GM18873 (cell line): ENCODE results near the gene HS3ST1.

Source experiments
- ATAC-seq: cut with Tn5 transposase; IDR thresholded peaks from one replicate; pipeline ENCODE4 v1.9.1; 2021; ENCODE audit warnings: mild to moderate bottlenecking, moderate library complexity, moderate number of reproducible peaks; ENCODE audit not compliant: unreplicated experiment, low FRiP score

Gene HS3ST1

DNA sequence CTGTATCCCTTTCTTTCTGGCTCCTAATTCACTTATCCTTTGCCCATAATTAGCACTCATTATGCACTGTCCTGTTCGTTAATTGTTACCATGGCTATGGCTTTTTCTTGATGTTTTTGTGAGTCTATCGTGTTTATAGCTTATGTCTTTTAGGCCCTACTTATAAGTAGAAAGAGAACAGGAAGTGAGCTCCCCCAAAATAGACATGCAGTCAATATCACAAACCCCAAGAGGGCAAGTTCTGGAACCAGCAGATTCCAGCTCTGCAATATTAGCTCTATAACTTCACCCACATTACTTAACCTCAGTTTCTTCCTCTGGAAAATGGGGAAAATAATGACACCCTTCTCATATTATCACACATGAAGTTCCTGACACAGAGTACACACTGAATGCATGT lies 7.4 kb upstream of the HS3ST1 start:
- ATAC-seq: peak; percentile 51

GRCh38 chr4:11435557-11435956 lies 6.9 kb upstream of the HS3ST1 start:
- no peak for ATAC-seq

- no peak for ATAC-seq
Measured at GRCh38 chr4:11431111-11431510, 2.4 kb upstream of the HS3ST1 start.

GRCh38 chr4:11430536-11430935 lies 1.8 kb upstream of the HS3ST1 start:
- no peak for ATAC-seq

DNA sequence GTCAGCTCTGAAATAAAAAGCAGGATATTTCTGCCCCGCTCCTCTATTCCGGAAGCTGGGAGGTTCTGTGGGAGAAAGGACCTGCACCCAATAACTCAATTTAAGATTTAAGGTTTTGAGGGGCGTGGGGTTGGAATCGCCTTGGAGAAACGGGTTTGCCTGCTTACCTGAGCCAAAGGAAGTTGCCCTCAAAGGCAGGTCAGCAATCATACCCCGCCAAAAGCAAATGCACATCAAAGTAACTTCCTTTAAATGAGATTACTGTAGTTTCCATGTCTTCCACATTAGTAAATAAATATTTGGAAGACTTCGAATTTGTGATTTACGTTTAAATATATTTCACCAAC lies 978 bp upstream of the HS3ST1 start:
- ATAC-seq: no peak

GRCh38 chr4:11428899-11429698 lies 405 bp upstream of the HS3ST1 start:
- ATAC-seq: peak; percentile 64

- no peak for ATAC-seq
Measured at GRCh38 chr4:11427121-11427996, 1.3 kb downstream of the HS3ST1 start.

DNA sequence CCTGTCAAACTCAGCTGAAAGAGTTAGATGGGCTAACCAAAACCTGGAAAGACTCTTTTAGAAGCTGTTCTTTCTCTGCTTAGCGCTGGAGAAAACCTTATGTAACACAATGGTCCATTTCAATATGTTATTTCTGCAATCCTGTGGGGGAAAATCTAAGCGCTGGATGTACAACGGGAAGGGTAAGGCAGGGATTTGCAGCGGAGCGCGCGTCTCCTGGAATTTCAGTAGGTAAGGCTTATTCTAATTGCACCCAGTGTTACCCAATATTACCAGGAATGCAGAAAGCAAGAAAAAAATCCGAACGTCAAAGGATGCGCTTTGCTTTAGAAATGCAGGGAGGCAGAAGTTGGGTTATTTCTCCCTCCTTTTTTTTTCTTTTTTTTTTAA lies 2.0 kb downstream of the HS3ST1 start:
- no peak for ATAC-seq

GRCh38 chr4:11426003-11426402 lies 2.7 kb downstream of the HS3ST1 start:
- no peak for ATAC-seq

GRCh38 chr4:11424856-11425255 lies 3.8 kb downstream of the HS3ST1 start:
- no peak for ATAC-seq

DNA sequence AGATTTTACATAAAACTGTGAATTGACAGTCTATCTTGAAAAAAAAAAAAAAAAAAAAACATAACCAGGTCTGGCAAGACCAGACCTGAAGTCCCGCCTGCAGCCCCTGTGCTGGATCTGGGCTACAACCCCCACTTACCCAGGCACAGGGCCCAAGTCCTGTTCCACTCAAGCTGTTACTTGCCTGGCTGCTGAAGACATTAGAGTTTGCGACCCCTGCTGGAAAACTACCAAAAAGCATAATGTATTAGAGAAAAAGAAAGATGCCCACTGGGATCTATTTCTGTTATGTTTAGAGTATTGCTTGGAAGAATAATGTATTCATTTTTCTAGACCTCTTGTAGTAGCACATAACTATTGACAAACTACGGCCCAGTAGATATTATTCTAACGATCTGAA lies 4.7 kb downstream of the HS3ST1 start:
- no peak for ATAC-seq

- no peak for ATAC-seq
Measured at GRCh38 chr4:11423465-11423864, 5.2 kb downstream of the HS3ST1 start.

- ATAC-seq: no peak
Measured at GRCh38 chr4:11421116-11421515, 7.6 kb downstream of the HS3ST1 start.

DNA sequence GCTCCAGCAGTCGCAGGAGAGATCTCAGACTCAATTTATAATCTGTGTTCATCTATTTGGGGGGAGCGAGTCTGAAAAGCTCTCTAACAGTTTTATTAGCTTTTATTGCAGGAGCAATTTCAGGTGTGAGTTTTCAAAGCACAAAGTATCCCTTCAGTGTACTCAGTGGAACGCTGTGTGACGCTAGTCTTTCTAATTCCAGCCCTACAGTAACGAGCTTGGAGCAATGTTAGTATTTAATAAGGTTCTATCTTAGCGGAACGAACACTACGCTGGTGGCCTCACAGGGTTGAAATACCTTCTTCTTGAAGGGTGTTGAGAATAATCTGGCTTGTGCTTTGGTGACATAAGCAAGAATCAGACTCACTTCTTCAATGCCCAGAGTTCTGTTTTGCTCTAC lies 8.4 kb downstream of the HS3ST1 start:
- no peak for ATAC-seq

DNA sequence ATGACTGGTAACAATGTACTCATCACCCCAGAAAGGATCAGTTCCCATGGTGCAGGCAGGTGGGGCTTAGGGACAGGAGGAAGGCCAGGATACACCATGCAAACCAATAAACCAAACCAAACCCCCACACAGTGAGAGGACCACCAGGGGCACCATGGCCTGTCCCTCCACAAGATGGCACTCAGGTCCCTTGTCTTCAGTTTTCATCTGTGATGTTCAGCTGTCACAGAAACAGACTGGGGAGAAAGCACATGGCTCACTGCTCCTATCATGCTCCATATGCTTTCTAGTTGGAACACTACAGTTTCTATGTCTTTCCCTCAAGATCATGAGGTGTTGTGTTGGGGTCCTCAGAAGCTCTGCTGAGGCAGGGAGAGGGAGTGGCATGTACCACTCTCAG lies 10.1 kb downstream of the HS3ST1 start:
- no peak for ATAC-seq

DNA sequence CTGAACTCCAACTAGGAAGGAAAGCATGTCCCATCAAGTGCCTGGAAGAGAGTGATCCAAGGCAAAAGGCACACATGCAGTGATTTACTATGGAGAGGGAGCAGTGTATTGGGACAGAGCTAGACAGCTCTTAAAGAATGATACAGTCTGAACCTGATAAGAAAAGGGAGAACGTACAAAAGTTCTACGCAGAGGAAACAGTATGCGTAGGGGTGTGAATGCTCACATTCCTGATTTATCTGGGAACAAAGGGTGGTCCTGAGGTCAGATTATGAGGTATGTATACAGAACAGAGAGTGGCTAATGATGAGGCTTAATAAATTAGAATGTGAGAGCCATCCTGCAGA lies 12.0 kb downstream of the HS3ST1 start:
- no peak for ATAC-seq

GRCh38 chr4:11416071-11416766 lies 12.5 kb downstream of the HS3ST1 start:
- peak; percentile 17 for ATAC-seq

DNA sequence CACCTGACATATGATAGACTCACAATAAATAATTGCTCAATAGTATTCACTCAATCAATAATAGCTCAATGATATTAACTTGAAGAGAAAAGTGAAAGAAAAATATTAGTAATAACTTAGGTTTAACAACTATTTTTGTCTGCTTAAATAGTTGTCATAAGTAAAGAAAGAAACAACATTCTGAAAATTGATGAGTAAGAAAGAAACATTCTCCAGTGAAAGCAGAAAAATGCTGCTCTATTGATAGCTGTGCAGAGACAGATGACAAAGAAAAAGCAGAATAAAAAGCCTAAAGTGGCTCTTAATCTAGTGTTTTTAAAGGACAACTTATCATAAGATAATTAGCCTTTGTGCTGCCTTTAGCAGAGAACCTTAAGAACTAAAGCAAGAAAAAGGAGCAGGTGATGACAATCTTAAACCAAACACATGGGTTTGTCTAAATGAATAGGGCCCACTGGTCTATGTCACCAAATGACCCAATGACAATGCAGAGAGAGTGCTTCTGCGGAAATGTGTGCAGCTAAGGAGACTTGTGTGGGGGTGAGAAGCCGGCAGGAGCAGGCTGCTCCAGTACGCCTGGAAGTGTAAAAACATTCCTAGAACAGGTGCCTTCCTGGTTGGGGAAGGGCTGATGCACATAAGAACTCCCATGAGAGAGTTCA lies 13.2 kb downstream of the HS3ST1 start:
- ATAC-seq: peak; percentile 73

DNA sequence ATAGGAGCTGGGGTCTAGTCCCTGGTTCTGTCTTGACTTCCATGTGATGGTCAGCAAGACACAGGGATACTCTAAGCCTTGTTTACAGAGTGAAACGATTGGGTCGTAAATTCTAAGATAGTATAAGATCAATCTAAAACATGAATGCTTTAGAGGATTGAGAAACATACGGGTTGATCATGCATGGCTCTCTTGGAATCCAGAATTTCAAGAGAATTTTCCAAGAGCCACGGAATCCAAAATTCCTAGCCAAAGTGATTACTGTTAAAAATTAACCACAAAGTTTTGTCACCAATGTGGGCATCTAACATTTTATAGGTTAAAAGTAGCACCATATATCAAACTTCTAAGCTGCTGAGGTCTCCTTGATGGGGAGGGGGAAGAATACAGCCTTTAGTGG lies 16.5 kb downstream of the HS3ST1 start:
- ATAC-seq: no peak

GRCh38 chr4:11409632-11410031 lies 19.1 kb downstream of the HS3ST1 start:
- no peak for ATAC-seq
